Activated CD8-positive, alpha-beta memory T cell treated with anti-CD3 and anti-CD28 coated beads for 24 hours (primary cell): ENCODE data around the gene AIPL1.

Source experiments
- DNase-seq: peaks from one replicate; pipeline ENCODE4 v3.0.0-alpha.2; 2020

The AIPL1 gene

GRCh38 chr17:6448473-6448872 lies 13.6 kb upstream of the AIPL1 start:
- DNase-seq = no peak

GRCh38 chr17:6446516-6447100 lies 11.7 kb upstream of the AIPL1 start:
- no peak for DNase-seq

GRCh38 chr17:6444571-6445335 lies 9.8 kb upstream of the AIPL1 start:
- DNase-seq = no peak

DNA sequence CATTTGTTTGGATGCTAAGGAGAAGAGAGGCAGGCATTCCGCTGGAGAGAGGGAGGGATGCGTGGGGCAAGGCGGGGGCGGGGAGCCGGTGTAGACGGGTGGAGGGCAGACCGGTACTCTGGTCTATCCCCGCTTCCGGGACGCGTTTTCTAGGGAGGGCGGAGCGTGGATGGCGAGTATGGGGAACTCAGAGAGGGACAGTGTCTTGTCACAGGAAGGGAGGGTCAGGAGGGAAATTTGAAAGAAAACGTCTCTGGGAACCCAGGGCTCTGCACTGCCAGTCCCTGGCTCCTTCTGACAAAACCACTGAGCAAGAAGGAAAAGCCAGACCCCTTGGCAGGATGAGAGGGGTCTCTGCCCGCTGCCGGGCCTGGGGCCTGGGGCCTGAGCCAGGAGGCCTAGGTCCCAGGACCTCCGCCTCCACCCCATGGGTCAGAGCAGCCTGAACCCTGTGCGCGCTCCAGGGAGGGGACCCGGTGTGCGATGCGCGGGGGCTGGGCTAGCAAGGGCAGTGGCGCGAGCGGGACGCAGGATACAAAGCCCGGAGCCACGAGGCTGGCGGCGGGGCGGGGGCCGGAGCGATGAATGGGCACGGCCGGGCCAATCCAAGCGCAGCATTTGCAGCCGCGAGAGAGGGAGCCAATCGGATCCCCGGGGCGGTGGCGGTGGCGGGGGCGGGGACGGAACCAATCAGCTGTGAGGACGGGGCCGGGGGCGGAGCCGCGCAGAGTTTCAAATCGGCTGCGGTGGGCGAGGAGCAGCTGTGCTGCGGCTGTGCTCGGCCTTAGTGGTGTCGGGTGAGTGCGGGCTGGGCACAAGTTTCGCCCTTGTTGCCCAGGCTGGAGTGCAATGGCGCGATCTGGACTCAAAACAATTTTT lies 9.0 kb upstream of the AIPL1 start, which contains the start of gene PIMREG:
PIMREG (plus strand) TSS at position 764 of the 879 bp plus-strand sequence. CDS start 656 bp downstream, outside the sequence.
- peak; percentile 96 for DNase-seq

GRCh38 chr17:6442775-6443174 lies 7.9 kb upstream of the AIPL1 start:
- no peak for DNase-seq

- no peak for DNase-seq
These were observed 5.0 kb upstream of the AIPL1 start for GRCh38 chr17:6439951-6440350.

DNA sequence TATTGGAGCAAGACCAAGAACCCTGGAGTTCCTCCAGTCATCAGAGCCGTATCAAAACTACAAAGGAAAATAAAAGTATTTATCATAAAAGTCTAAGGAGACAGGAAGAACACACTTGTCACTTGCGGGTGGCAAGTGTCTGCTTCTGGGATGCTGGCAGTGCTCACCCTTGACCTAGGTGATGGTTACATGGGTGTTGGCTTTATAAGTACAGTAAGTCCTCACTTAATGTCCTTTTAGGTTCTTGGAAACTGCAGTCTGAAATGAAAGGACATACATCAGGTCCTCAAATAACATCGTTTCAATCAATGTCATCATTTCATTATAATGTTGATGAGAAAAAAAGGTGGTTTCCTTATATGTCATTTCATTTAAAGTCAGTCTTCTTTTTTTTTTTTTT lies 3.0 kb upstream of the AIPL1 start:
- DNase-seq = no peak

DNA sequence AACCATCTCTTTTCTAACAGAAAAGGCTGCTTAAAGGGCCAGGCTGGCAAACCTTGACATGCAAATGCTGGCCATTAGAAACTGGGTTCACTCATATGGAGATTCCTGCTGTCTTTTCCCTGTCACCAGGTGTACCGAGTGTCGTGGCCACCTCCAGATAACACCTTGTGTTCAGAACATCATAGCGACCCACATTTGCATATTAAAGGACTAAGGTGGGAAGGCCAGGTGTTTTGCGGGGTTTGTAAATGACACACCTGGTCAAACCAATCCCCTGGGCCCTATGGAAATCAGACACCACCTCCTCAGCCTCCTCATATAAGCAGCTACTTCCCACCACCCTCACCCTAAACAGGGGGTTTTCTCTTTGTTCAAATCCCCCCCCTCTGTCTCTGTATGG lies 2.5 kb upstream of the AIPL1 start:
- DNase-seq = no peak

DNA sequence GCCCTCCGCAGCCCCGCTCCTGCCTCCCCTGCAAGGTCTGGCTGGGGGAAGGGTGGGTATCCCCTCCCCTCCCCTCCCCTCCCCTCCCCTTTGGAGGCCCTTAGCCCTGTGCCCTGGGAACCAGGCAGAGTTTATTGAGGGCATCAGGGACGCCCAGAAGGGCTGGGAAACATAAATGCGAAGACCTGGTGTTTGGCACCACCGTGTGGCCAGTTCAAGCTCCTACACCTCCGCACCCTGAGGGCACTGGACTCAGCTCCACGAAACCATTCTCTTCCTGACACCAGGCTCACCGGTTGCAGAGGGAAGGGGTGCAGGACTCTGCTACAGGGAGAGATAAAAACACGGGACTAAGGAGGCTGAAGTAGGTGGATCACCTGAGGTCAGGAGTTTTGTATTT lies 1.0 kb upstream of the AIPL1 start:
- DNase-seq = peak; percentile 78

GRCh38 chr17:6430769-6431168 lies 4.2 kb downstream of the AIPL1 start:
- no peak for DNase-seq

DNA sequence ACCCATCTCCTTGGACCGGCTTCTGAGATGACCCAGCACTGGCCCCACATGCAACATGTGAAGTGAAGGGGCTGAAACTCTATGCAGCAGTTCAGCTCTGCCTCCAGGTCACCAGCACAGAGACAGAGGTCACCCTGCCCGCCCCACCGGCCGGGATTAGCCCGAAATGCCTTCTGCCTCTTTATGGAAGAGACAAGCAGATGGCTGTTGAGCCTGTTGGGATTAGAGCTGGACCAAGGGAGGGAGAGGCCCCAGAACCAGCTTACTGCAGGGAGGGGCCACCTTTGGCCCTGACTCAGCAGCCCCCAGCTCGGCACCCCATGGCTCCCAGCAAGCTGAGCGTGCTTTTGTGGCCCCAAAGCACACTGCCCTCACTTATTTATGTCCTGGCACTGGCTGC lies 5.7 kb downstream of the AIPL1 start:
- DNase-seq = no peak

- no peak for DNase-seq
These were observed 6.5 kb downstream of the AIPL1 start for GRCh38 chr17:6428207-6428965.

GRCh38 chr17:6427279-6427781 lies 7.6 kb downstream of the AIPL1 start:
- peak; percentile 68 for DNase-seq

DNA sequence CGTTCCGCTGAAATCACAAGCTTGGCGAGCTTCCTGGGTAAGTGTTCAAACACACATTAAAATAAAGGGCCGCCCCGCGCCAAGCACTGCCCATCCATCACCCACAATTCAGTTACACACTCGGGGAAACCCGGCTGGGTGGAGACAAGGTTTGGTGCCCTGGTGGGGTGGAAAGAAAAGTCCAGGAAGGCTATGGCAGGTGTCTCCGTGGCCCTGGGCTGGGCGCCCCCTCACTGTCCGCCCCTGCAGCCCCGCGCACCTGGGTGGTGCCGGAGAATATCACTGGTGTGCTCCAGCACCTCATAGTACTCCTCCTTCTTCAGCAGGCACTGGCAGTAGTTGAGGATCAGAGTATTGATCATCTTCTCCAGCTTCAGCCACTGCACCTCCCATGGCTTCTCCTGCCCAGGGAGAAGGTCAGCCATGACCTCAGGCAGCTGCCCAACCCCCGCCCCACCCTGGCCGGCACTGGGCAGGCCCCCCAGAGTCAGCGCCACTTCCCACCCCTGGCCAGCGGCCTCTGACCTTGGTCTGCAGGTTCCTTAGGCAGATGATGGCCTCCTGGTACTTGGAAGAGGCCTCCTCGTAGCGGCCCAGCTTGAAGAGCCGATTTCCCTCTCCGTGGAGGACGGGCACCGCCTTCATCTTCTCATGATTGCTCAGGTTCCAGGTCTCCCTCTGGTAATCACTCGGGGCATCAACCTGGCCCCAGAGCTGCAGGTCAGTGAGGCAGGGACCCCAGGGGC lies 8.4 kb downstream of the AIPL1 start:
- no peak for DNase-seq

GRCh38 chr17:6425407-6425806 lies 9.5 kb downstream of the AIPL1 start:
- no peak for DNase-seq

GRCh38 chr17:6423931-6424330 lies 11.0 kb downstream of the AIPL1 start:
- DNase-seq = no peak

DNA sequence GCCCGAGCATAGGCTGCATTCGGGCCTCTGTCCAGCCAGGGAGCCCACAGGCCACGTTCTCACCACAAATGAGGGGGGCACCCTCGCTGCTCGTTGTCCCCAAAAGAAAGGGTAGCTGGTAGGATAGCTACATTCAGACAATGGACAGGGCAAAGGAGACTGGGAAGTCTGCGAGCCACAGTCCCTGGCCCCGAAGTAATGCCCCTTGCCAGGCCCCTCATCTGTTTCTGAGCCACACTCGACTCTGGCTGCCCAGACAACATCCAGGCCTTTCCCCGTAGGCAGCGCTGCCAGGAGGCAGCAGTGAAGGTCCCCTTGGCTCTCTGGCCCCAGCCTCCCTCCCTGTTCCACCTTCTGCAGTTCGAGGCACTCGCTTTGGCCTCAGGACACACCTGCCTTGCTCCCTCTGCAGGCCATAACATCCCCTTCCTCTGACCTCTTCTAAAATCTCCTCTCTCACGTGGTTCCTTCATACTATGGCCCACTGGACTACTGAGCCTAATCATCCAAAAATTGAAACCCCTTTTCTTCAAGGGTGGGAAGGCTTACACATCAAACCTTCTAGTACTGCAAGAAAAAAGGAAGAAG lies 12.2 kb downstream of the AIPL1 start:
- DNase-seq = no peak

GRCh38 chr17:6421700-6422604 lies 13.0 kb downstream of the AIPL1 start:
- DNase-seq = peak; percentile 88

- no peak for DNase-seq
These were observed 14.7 kb downstream of the AIPL1 start for GRCh38 chr17:6420173-6420641.

DNA sequence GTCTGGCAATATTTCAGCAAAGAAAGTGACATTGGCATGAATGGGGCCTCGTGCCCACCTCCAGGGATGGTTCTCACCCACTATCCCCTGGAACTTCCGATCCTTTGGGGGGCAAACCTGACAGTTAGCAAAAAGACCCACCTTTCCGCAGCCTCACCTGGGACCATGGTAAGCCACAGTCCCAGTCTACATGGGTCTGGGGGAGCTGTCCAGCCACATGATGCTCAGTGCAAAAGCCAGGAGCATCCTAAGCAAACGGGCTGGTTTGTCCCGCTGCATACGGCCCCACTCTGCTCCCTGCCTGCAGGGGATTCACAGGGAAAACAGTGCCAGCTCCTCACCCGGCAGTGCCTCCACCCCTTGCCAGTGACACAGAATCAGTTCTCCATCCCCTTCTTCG lies 19.3 kb downstream of the AIPL1 start:
- DNase-seq = no peak
